Left ventricle myocardium inferior (tissue), 1 donor: ENCODE results near the gene LENG8. TPM values are rescaled to one million over a fixed set of nuclear protein-coding genes. Genes with fewer than 3 reads are reported as not detected.

ENCODE experiments used
- DNase-seq: peaks from one replicate; pipeline ENCODE4 v3.0.0-alpha.2; 2020
- H3K27ac ChIP-seq: fragments of 200-600 bp; replicated peaks from 2 replicates; pipeline ENCODE4 v1.8.0; 2021
- H3K27me3 ChIP-seq: fragments of 200-600 bp; 2 replicates; pipeline ENCODE4 v1.8.0; 2021; ENCODE audit warnings: low read depth
- H3K36me3 ChIP-seq: fragments of 200-600 bp; 2 replicates; pipeline ENCODE4 v1.8.0; 2021
- H3K4me1 ChIP-seq: fragments of 200-600 bp; 2 replicates; pipeline ENCODE4 v1.8.0; 2021
- H3K4me3 ChIP-seq: fragments of 200-600 bp; 2 replicates; pipeline ENCODE4 v1.8.0; 2021; ENCODE audit warnings: mild to moderate bottlenecking, moderate library complexity
- H3K9me3 ChIP-seq: fragments of 200-600 bp; replicated peaks from 2 replicates; pipeline ENCODE4 v1.8.0; 2021
- CTCF ChIP-seq: fragments of 200-600 bp; IDR thresholded peaks from 2 replicates; pipeline ENCODE4 v1.8.0; 2021; ENCODE audit warnings: antibody characterized with exemption, mild to moderate bottlenecking, borderline replicate concordance
- intact Hi-C: fragments of 100-400 bp; cut with micrococcal nuclease; formaldehyde crosslinking; loops from one replicate; pipeline ENCODE4 v1.11.0; 2022
- long read RNA-seq: library from polyadenylated mRNA; unstranded; transcript quantifications from one replicate; pipeline ENCODE4 v2.0.0, GENCODE V29; 2021
- total RNA-seq: library from RNA; stranded (reverse); fragmentation: NEBNext Ultra II Directional; extraction: Animal tissue kit (Norgen Biotek cat#: 25700); gene quantifications from one replicate; pipeline ENCODE4 v1.2.1, GENCODE V29; 2021
- donor health status: DM: no; HTN: yes; CAD: no; lungs with severe emphysema.

LENG8 gene
- 66.0 TPM for total RNA-seq
- long read RNA-seq, partial matches to known transcripts = 7 of 54 reads
- long read RNA-seq, other reads (novel, unspliced or antisense) = 46 of 54 reads

- peak; percentile 98 for DNase-seq
- H3K4me3 ChIP-seq = peak within 1 kb of the TSS; percentile 100
- peaks cover 59% of the 10 kb centered on the region for H3K36me3 ChIP-seq
- peak within 1 kb of the TSS; percentile 99 for H3K27ac ChIP-seq
- no peaks in the 10 kb centered on the region for H3K9me3 ChIP-seq
- intact Hi-C loops = no loop called here
- H3K27me3 ChIP-seq = no peaks in the 10 kb centered on the region
- H3K4me1 ChIP-seq = peaks cover 74% of the 10 kb centered on the region
- TF ChIP-seq CTCF = no peak
These were observed at the start of gene LENG8 for GRCh38 chr19:54448774-54449700. Gene LENG8 (plus strand): TSS chr19:54449199. CDS start chr19:54451345, 2,146 bp downstream.

GRCh38 chr19:54400913-54401312, 48.1 kb upstream of the LENG8 start:
- Histone ChIP-seq H3K9me3 (peaks cover 6% of the 10 kb centered on the region), H3K4me3 (no peak overlapping the region), H3K27ac (no peak overlapping the region), H3K36me3 (no peaks in the 10 kb centered on the region), H3K27me3 (peaks cover 58% of the 10 kb centered on the region), H3K4me1 (no peaks in the 10 kb centered on the region)
- no peak for TF ChIP-seq CTCF
- intact Hi-C loops = no loop called here
- DNase-seq = no peak

- no peak for TF ChIP-seq CTCF
- Histone ChIP-seq H3K27ac (no peak overlapping the region), H3K4me3 (no peak overlapping the region), H3K4me1 (no peaks in the 10 kb centered on the region), H3K36me3 (no peaks in the 10 kb centered on the region), H3K9me3 (peaks cover 6% of the 10 kb centered on the region), H3K27me3 (peaks cover 40% of the 10 kb centered on the region)
- no peak for DNase-seq
- intact Hi-C loops = no loop called here
These were observed 45.9 kb upstream of the LENG8 start for GRCh38 chr19:54403054-54403453.

- DNase-seq = no peak
- intact Hi-C loops = no loop called here
- Histone ChIP-seq H3K4me3 (no peak overlapping the region), H3K27me3 (peaks cover 41% of the 10 kb centered on the region), H3K27ac (no peak overlapping the region), H3K4me1 (no peaks in the 10 kb centered on the region), H3K9me3 (no peaks in the 10 kb centered on the region), H3K36me3 (no peaks in the 10 kb centered on the region)
- no peak for TF ChIP-seq CTCF
These were observed 43.4 kb upstream of the LENG8 start for GRCh38 chr19:54405628-54406027.

- Histone ChIP-seq H3K4me3 (no peak overlapping the region), H3K27ac (no peak overlapping the region), H3K4me1 (no peaks in the 10 kb centered on the region), H3K9me3 (no peaks in the 10 kb centered on the region), H3K27me3 (peaks cover 46% of the 10 kb centered on the region), H3K36me3 (no peaks in the 10 kb centered on the region)
- no peak for TF ChIP-seq CTCF
- intact Hi-C loops = no loop called here
- no peak for DNase-seq
These were observed 41.2 kb upstream of the LENG8 start for GRCh38 chr19:54407780-54408179.
